GM19455 (cell line): ENCODE data around the gene CAPN9.

Source experiments
- ATAC-seq: cut with Tn5 transposase; IDR thresholded peaks from one replicate; pipeline ENCODE4 v1.9.1; 2021; ENCODE audit not compliant: unreplicated experiment

Gene CAPN9

GRCh38 chr1:230821346-230821745 lies 74.2 kb downstream of the CAPN9 start:
- no peak for ATAC-seq

- ATAC-seq, result no peak
These were observed 74.9 kb downstream of the CAPN9 start for GRCh38 chr1:230822092-230822581.

DNA sequence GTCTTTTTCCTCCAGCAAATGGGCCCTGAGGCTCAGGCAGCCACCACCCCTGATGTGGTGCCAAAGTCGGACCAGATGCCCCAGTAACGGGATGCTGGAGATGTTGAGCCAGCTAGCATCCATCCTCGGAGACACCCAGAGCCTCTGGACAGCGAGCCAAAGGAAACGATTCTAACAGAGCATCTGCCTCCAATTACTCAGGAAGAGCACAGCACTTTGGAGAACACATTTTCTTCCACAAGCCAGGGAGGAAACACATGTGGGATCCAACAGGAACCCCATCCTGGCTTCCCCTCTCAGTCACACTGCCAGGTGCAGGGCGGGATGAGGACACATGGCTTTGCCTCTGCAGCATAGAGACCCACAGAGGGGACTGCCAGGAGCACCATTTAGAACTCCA lies 76.2 kb downstream of the CAPN9 start:
- no peak for ATAC-seq

DNA sequence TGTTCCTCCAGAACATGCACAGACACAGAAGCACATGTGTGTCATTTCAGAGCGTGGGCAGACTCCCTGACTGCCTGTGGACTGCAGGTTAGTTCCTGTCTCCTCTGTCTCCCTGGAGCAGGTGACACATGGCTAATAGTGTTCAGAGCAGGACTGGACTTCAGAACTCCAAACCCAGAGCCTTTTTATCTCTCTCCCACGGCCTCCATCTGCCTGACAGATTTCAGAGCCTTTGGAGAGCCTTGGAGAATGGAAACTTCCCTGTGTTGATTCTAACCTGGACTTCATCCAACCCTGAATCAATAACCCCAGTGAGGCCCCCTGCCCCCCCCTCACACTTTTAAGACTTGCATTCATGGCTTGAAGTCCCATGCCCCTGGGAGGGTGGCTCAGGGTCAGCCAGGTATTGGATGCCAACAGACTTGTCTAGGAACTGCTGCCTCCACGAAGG lies 76.8 kb downstream of the CAPN9 start:
- no peak for ATAC-seq

DNA sequence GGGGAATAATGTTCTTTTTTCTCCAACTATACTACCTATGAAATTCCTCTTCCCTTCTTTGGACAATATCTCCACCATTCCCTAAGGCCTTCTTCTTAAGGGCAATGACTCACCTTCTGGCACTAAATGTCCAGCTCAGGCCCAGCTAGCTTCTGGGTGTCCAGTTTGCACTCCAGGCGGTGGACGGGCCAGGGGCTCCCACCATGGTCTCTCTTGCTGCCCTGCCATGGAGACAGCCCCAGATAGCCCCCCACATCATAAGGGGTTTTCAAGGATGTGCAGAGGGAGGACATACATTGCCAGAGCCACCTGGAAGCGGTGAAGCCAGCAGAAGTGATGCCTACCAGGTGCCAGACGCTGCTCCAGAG lies 77.3 kb downstream of the CAPN9 start:
- ATAC-seq, result no peak

DNA sequence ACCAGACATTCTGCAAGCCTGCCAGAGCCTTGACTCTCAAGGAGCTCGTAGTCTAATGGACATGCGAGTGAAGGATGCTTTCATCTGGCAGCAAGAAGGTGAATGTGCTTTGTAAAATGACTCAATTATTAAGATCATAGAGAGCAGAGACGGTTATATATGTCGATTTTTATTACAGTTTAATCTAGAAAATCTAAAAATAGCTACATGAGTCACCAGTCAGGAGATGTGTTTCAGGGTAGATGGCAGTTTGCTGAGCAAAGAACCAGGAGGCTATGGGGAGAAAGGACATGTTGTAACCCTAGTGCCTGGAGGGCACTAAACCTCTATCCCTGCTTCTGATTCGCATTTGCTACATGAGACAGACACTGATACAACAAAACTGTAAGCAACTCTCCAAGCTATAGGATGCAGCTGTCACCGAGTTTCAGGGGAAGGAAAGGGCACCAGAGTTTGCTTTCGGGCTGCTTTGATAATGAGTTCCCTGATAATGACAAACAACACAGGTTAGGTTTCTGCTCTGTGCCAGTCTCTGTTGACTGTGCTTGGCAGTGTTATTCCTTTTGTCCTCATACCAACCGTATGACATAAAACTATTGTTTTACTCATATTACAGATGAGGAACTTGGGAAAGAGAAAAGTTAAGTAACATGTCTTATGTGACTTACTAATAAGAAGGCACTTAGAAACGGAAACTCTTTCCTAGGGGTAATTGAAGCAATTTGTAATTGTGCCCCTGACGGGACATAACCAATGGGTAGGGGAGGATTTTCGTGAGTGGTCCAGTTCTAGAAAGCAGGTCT lies 77.9 kb downstream of the CAPN9 start:
- no peak for ATAC-seq

- ATAC-seq, result no peak
These were observed 78.6 kb downstream of the CAPN9 start for GRCh38 chr1:230825761-230826160.

GRCh38 chr1:230826166-230826875 lies 79.1 kb downstream of the CAPN9 start:
- ATAC-seq, result no peak

- ATAC-seq, result no peak
These were observed 80.0 kb downstream of the CAPN9 start for GRCh38 chr1:230827081-230827681.

DNA sequence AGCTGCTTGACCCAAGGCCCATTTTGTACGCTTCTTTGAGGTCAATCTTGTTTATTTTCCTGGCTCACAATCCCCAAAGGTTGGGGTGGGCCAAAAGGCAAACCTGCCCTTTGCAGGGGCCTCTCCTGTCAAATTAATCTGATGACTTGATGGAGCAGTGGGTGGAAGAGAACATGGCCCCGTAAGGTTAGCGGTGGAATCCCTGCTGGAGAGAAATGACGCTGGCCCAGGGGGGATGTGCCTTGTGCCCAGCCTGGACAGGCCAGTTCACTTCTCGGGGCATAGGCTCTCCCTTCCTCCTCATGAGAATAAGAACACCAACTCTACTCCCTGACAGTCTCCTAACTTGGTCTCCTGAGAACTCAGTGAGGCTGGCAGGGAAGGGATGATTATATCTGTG lies 80.6 kb downstream of the CAPN9 start:
- ATAC-seq, result no peak

GRCh38 chr1:230828421-230828820 lies 81.2 kb downstream of the CAPN9 start:
- ATAC-seq, result no peak

DNA sequence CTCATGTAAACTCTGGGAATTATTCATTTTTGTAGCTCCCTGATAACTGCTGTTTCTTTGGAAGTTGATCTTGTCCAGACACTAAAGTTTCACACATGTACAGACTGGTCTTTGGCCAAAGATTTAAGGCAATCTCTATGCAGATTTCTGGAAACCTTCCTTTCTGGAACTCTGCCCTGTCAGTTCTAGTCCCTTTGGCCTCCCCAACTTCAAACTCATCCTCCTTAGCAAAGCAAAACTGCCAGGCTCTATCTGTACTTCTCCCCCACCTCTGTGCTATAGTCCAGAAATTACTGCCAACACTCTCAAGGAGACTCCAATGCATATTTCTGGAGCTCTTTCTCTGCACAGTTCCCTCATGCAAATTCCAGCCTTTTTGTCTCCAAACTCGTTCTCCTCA lies 84.6 kb downstream of the CAPN9 start:
- no peak for ATAC-seq

DNA sequence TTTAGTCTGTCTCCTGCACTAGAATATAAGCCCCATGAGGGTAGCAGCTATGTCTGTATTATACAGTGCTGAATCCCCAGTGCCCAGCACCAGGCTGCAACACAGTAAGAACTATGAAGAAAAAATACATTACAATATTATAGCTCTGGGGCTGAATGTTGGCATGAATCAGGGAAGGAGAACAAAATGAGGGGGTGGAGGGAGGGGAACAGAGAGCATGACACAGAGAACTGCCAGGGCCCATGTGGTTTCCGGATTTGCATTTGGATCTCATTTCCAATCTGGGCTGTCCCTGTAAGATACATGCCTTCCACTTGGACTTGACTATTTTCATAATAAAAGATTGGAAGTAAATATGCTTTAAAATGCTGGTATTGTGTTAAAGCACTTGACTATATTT lies 85.3 kb downstream of the CAPN9 start:
- no peak for ATAC-seq

DNA sequence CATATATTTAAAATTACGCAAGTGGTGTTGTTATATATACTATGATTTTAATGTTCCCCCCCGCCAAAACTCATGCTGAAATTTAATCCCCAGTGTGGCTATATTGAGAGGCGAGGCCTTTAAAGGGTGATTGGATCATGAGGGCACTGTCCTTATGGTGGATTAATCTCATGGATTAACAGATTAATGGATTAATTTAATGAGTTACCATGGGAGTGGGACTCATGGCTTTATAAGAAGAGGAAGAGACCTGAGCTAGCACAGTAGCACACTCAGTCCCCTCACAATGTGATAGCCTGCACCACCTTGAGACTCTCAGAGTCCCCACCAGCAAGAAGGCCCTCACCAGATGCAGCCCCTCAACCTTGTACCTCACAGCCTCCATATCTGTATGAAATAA lies 86.3 kb downstream of the CAPN9 start:
- no peak for ATAC-seq

DNA sequence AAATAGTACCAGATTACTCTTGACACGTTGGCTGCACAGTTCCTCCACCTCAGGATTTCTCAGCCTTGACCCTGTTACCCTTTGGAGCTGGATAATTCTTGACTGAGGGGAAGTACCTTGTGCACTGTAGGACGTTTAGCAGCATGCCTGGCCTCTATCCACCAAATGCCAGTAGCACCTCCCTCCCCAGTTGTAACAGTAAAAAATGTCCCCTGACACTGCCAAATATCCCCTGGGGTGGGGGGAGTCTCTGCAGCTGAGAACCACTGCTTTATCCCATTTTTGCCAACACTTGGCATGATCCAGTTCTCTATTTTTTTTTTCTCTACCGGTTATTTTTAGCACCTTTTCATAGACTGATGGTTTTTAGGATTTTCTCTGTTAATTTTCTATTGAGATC lies 87.1 kb downstream of the CAPN9 start:
- ATAC-seq, result no peak

GRCh38 chr1:230836347-230836746 lies 89.2 kb downstream of the CAPN9 start:
- no peak for ATAC-seq

DNA sequence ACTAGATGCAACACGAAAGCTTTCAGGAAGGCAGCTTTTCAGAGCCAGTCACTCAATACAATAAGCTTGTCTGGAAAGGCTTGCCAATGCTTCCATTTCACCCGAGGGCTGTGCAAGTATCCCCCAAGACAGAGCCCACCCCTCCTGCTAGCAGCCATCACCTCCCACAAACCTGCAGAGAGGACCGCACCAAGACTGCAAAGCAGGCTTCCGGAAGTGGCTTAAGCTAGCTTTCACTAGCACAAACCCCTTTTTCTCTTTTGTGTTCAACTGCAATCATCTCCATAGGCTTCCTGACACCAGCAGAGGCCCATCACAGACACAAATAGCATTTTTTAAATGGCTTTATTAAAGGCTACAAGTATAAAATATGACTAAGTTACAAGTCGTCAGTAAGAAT lies 89.6 kb downstream of the CAPN9 start:
- no peak for ATAC-seq

GRCh38 chr1:230839173-230839572 lies 92.0 kb downstream of the CAPN9 start:
- no peak for ATAC-seq

DNA sequence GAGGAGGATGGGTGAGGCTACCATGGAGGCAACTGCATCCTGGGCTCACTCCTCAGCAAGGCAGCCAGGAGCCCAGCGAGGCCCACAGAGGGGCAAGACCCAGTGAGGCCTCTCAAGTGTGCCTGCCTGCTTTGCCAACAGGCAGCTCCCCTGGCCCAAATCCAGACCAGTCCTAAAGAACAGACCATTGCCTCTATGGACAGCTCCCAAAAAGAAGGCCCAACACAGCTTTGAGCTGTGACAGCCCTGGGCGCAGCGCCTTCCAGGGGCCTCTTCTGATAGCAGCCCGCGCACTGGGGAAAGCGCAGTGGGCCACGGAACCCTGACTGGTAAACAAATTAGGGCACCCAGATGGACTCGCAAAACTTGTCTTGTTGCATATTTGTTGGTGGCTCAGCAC lies 95.6 kb downstream of the CAPN9 start:
- no peak for ATAC-seq

GRCh38 chr1:230843503-230844309 lies 96.5 kb downstream of the CAPN9 start:
- ATAC-seq, result no peak

- ATAC-seq, result no peak
These were observed 97.4 kb downstream of the CAPN9 start for GRCh38 chr1:230844561-230844960.
